GM23338 (cell line): ENCODE results near the gene TMEM150A. TPM values are rescaled to one million over a fixed set of nuclear protein-coding genes. Genes with fewer than 3 reads are reported as not detected.

ENCODE experiments used
- ATAC-seq: fragments of 200-7000 bp; cut with Tn5 transposase; 3 replicates; pipeline ENCODE4 v1.9.1; 2020
- DNase-seq: peaks from one replicate; pipeline ENCODE4 v3.0.0-alpha.2; 2015; ENCODE audit warnings: low spot score
- H2AFZ ChIP-seq: fragments of 200-600 bp; sonication (generic); 2 replicates; pipeline ENCODE4 v1.8.0; 2016; ENCODE audit warnings: antibody characterized with exemption, mild to moderate bottlenecking, moderate library complexity
- H3F3A ChIP-seq: fragments of 200-600 bp; sonication (generic); replicated peaks from 2 replicates; pipeline ENCODE4 v1.8.0; 2017; ENCODE audit warnings: antibody characterized with exemption, mixed run types, low read depth
- H3K27ac ChIP-seq: fragments of 200-600 bp; sonication (generic); 2 replicates; pipeline ENCODE4 v1.6.1; 2016; ENCODE audit warnings: low read depth
- H3K27me3 ChIP-seq: fragments of 200-600 bp; sonication (generic); 2 replicates; pipeline ENCODE4 v1.8.0; 2016; ENCODE audit warnings: mild to moderate bottlenecking, mixed run types, moderate library complexity; ENCODE audit not compliant: insufficient read depth
- H3K36me3 ChIP-seq: fragments of 200-600 bp; sonication (generic); 2 replicates; pipeline ENCODE4 v1.8.0; 2016; ENCODE audit warnings: mild to moderate bottlenecking; ENCODE audit not compliant: insufficient read depth
- H3K4me1 ChIP-seq: fragments of 200-600 bp; sonication (generic); 2 replicates; pipeline ENCODE4 v1.8.0; 2016; ENCODE audit warnings: mild to moderate bottlenecking, moderate library complexity; ENCODE audit not compliant: insufficient read depth
- H3K4me2 ChIP-seq: fragments of 200-600 bp; sonication (generic); 2 replicates; pipeline ENCODE4 v1.7.1; 2017; ENCODE audit warnings: mixed run types
- H3K4me3 ChIP-seq: fragments of 200-600 bp; sonication (generic); 2 replicates; pipeline ENCODE4 v1.6.1; 2016; ENCODE audit warnings: mixed run types
- H3K79me2 ChIP-seq: fragments of 200-600 bp; sonication (generic); replicated peaks from 2 replicates; pipeline ENCODE4 v1.8.0; 2017; ENCODE audit warnings: mild to moderate bottlenecking; ENCODE audit not compliant: insufficient read depth
- H3K9me2 ChIP-seq: fragments of 200-600 bp; sonication (generic); 2 replicates; pipeline ENCODE4 v1.8.0; 2017; ENCODE audit not compliant: insufficient read depth
- H4K20me1 ChIP-seq: fragments of 200-600 bp; sonication (generic); replicated peaks from 2 replicates; pipeline ENCODE4 v1.8.0; 2017; ENCODE audit warnings: mild to moderate bottlenecking; ENCODE audit not compliant: insufficient read depth
- H3K27ac Mint-ChIP-seq: 2 replicates; pipeline ENCODE4 v1.8.0; 2020; ENCODE audit warnings: inconsistent platforms, mild to moderate bottlenecking, moderate library complexity, mixed read lengths
- H3K27me3 Mint-ChIP-seq: 3 replicates; pipeline ENCODE4 v1.8.0; 2022; ENCODE audit warnings: low read depth, mild to moderate bottlenecking, moderate library complexity, mixed read lengths, inconsistent platforms; ENCODE audit not compliant: insufficient read depth, poor library complexity
- H3K36me3 Mint-ChIP-seq: 3 replicates; pipeline ENCODE4 v1.8.0; 2021; ENCODE audit warnings: low read depth, mild to moderate bottlenecking, inconsistent platforms, moderate library complexity, mixed read lengths
- H3K4me1 Mint-ChIP-seq: 3 replicates; pipeline ENCODE4 v1.8.0; 2020; ENCODE audit warnings: mild to moderate bottlenecking, inconsistent platforms, mixed read lengths
- H3K4me3 Mint-ChIP-seq: 3 replicates; pipeline ENCODE4 v1.8.0; 2021; ENCODE audit warnings: moderate library complexity, mild to moderate bottlenecking, inconsistent platforms, mixed read lengths
- H3K9me3 Mint-ChIP-seq: 3 replicates; pipeline ENCODE4 v1.8.0; 2020; ENCODE audit warnings: moderate library complexity, mild to moderate bottlenecking, inconsistent platforms, mixed read lengths
- CREB1 ChIP-seq: fragments of 250-450 bp; sonication (Bioruptor Pico); IDR thresholded peaks from 2 replicates; pipeline ENCODE4 v1.5.0; 2020; ENCODE audit warnings: low read depth, mild to moderate bottlenecking, moderate library complexity
- CTCF ChIP-seq, 2 experiments: fragments of 200-600 bp in 1 of 2; sonication (generic) in 1 of 2; conservative IDR thresholded peaks; 2 replicates each; pipeline versions ENCODE4 v1.5.1 to v1.6.1; 2016 to 2017; ENCODE audit warnings: antibody characterized with exemption in 2 of 2, low read depth in 2 of 2, mild to moderate bottlenecking in 2 of 2, moderate library complexity in 1 of 2
- ETS1 ChIP-seq: IDR thresholded peaks from 2 replicates; pipeline ENCODE4 v1.6.1; 2016; ENCODE audit warnings: antibody characterized with exemption
- EZH2 ChIP-seq: fragments of 200-600 bp; sonication (generic); IDR thresholded peaks from one replicate; pipeline ENCODE4 v1.8.0; 2017; ENCODE audit warnings: antibody characterized with exemption, mild to moderate bottlenecking, low read depth; ENCODE audit not compliant: unreplicated experiment
- EZH2phosphoT487 ChIP-seq: fragments of 200-600 bp; sonication (generic); IDR thresholded peaks from one replicate; pipeline ENCODE4 v1.8.1; 2018; ENCODE audit warnings: antibody characterized with exemption; ENCODE audit not compliant: unreplicated experiment
- JUNB ChIP-seq: IDR thresholded peaks from one replicate; pipeline ENCODE4 v1.6.1; 2016; ENCODE audit warnings: antibody characterized with exemption; ENCODE audit not compliant: unreplicated experiment
- NANOG ChIP-seq: IDR thresholded peaks from 2 replicates; pipeline ENCODE4 v1.6.1; 2016; ENCODE audit warnings: antibody characterized with exemption, borderline replicate concordance
- POLR2AphosphoS5 ChIP-seq: IDR thresholded peaks from 2 replicates; pipeline ENCODE4 v1.6.1; 2016; ENCODE audit warnings: antibody characterized with exemption, low read depth
- REST ChIP-seq: IDR thresholded peaks from one replicate; pipeline ENCODE4 v1.6.1; 2018; ENCODE audit warnings: antibody characterized with exemption; ENCODE audit not compliant: unreplicated experiment
- STAT1 ChIP-seq: IDR thresholded peaks from one replicate; pipeline ENCODE4 v1.6.1; 2016; ENCODE audit warnings: antibody characterized with exemption; ENCODE audit not compliant: unreplicated experiment
- ZNF114 ChIP-seq: fragments of 250-450 bp; sonication (Bioruptor Pico); IDR thresholded peaks from 2 replicates; pipeline ENCODE4 v1.5.0; 2020; ENCODE audit warnings: mild to moderate bottlenecking, moderate library complexity
- ZNF331 ChIP-seq: fragments of 250-450 bp; sonication (Bioruptor Pico); IDR thresholded peaks from 2 replicates; pipeline ENCODE4 v1.5.0; 2020; ENCODE audit warnings: low read depth, mild to moderate bottlenecking, moderate library complexity
- ZNF462 ChIP-seq: fragments of 250-450 bp; sonication (Bioruptor Pico); IDR thresholded peaks from 2 replicates; pipeline ENCODE4 v1.5.0; 2020; ENCODE audit warnings: mild to moderate bottlenecking, moderate library complexity
- polyA plus RNA-seq: library from polyadenylated mRNA; unstranded; fragments of >200 nt; fragmentation: Nextera tagmentation; extraction: Ambion mirVana; gene quantifications from 2 replicates; pipeline ENCODE4 v1.2.1, GENCODE V29; 2016
- total RNA-seq: library from RNA; depleted of rRNA; stranded (reverse); fragments of >200 nt; shearing (Covaris generic); gene quantifications from 2 replicates; pipeline ENCODE4 v1.2.3, GENCODE V29; 2014

Gene TMEM150A
- total and polyA plus RNA-seq, 2 experiments from 2014 or later, result 16.4 to 27.9 TPM

GRCh38 chr2:85557130-85557529 lies 45.4 kb downstream of the TMEM150A start:
- H3F3A ChIP-seq, result no peaks in the 10 kb centered on the region; the same call in 1 of the 2 replicates
- H3K4me1 ChIP-seq, result peaks cover 8% of the 10 kb centered on the region; the same call in 1 of the 2 replicates
- Mint-ChIP-seq H3K4me1 (peaks cover 7% of the 10 kb centered on the region; the same call in 2 of the 3 replicates), H3K36me3 (peaks cover 37% of the 10 kb centered on the region), H3K4me3 (no peak overlapping the region), H3K27me3 (peaks cover 1% of the 10 kb centered on the region), H3K27ac (no peak overlapping the region), H3K9me3 (no peaks in the 10 kb centered on the region; the same call in 2 of the 3 replicates)
- H3K36me3 ChIP-seq, result peaks cover 19% of the 10 kb centered on the region
- no peak for ATAC-seq
- no peak overlapping the region for H2AFZ ChIP-seq
- no peak for TF ChIP-seq EZH2phosphoT487
- no peak for TF ChIP-seq REST
- TF ChIP-seq POLR2AphosphoS5, result no peak
- TF ChIP-seq ZNF114, result no peak
- no peak for TF ChIP-seq NANOG
- no peak for TF ChIP-seq EZH2
- no peak for TF ChIP-seq CTCF (conservative IDR thresholded peaks at IDR 0.05; ENCODE audit: low read depth in 2 of 2)
- TF ChIP-seq STAT1, result no peak
- no peak for TF ChIP-seq ZNF331 (CRISPR knock-in tag)
- no peak for TF ChIP-seq ETS1
- TF ChIP-seq CREB1, result no peak
- TF ChIP-seq ZNF462, result no peak
- no peak for TF ChIP-seq JUNB
- peaks cover 9% of the 10 kb centered on the region; the same call in 1 of the 2 replicates for H4K20me1 ChIP-seq
- H3K79me2 ChIP-seq, result peaks cover 31% of the 10 kb centered on the region
- no peak overlapping the region for H3K4me3 ChIP-seq
- no peaks in the 10 kb centered on the region for H3K27me3 ChIP-seq
- no peak overlapping the region for H3K27ac ChIP-seq
- no peaks in the 10 kb centered on the region for H3K9me2 ChIP-seq
- DNase-seq, result no peak
- no peak overlapping the region for H3K4me2 ChIP-seq
